NCI-H128 (cell line): ENCODE data around the gene GALNT2.

Source experiments
- DNase-seq: peaks from one replicate; lab custom pipeline; 2025; ENCODE audit not compliant: unreplicated experiment; lab: John Stamatoyannopoulos, UW

The GALNT2 gene

GRCh38 chr1:230310381-230311163, 243.5 kb downstream of the GALNT2 start:
- DNase-seq = peak; percentile 62

GRCh38 chr1:230312676-230313075, 245.6 kb downstream of the GALNT2 start:
- DNase-seq = no peak

- no peak for DNase-seq
Observed at GRCh38 chr1:230313453-230314141, 246.6 kb downstream of the GALNT2 start.

GRCh38 chr1:230314142-230314470, 247.1 kb downstream of the GALNT2 start:
- DNase-seq = no peak

GRCh38 chr1:230315099-230315498, 248.1 kb downstream of the GALNT2 start:
- DNase-seq = no peak

GRCh38 chr1:230316864-230317745, 250.1 kb downstream of the GALNT2 start:
- DNase-seq = no peak

- DNase-seq = no peak
Observed at GRCh38 chr1:230317823-230318819, 251.1 kb downstream of the GALNT2 start.

- DNase-seq = no peak
Observed at GRCh38 chr1:230319014-230319747, 252.1 kb downstream of the GALNT2 start.

- DNase-seq = no peak
Observed at GRCh38 chr1:230320804-230321203, 253.8 kb downstream of the GALNT2 start.

- DNase-seq = no peak
Observed at GRCh38 chr1:230321341-230321740, 254.3 kb downstream of the GALNT2 start.

- DNase-seq = no peak
Observed at GRCh38 chr1:230321741-230322420, 254.8 kb downstream of the GALNT2 start.

GRCh38 chr1:230322421-230322756, 255.4 kb downstream of the GALNT2 start:
- DNase-seq = no peak

GRCh38 chr1:230322967-230323547, 256.0 kb downstream of the GALNT2 start:
- DNase-seq = no peak

- DNase-seq = no peak
Observed at GRCh38 chr1:230323686-230324085, 256.6 kb downstream of the GALNT2 start.

GRCh38 chr1:230326971-230327891, 260.2 kb downstream of the GALNT2 start:
- no peak for DNase-seq

- DNase-seq = no peak
Observed at GRCh38 chr1:230327892-230328284, 260.9 kb downstream of the GALNT2 start.

- DNase-seq = no peak
Observed at GRCh38 chr1:230328342-230329015, 261.4 kb downstream of the GALNT2 start.
